Ecto neural progenitor cell (in vitro differentiated cells): ENCODE measurements around the gene TAB2.

ENCODE experiments used
- DNase-seq: peaks from one replicate; pipeline ENCODE4 v3.0.0-alpha.2; 2018; ENCODE audit warnings: low spot score

The TAB2 gene

GRCh38 chr6:149419696-149420404 is 102.3 kb downstream of the TAB2 start:
- no peak for DNase-seq

- DNase-seq: no peak
These were observed 103.6 kb downstream of the TAB2 start for GRCh38 chr6:149421132-149421531.

GRCh38 chr6:149422581-149422980 is 105.1 kb downstream of the TAB2 start:
- no peak for DNase-seq

- no peak for DNase-seq
These were observed 106.5 kb downstream of the TAB2 start for GRCh38 chr6:149423964-149424440.

GRCh38 chr6:149425224-149425623 is 107.7 kb downstream of the TAB2 start:
- no peak for DNase-seq

- DNase-seq: no peak
These were observed 108.2 kb downstream of the TAB2 start for GRCh38 chr6:149425754-149426153.

GRCh38 chr6:149428606-149429005 is 111.1 kb downstream of the TAB2 start:
- DNase-seq: no peak

GRCh38 chr6:149429427-149430360 is 112.2 kb downstream of the TAB2 start:
- DNase-seq: no peak

- peak; percentile 96 for DNase-seq
These were observed 114.6 kb downstream of the TAB2 start for GRCh38 chr6:149431905-149432775.

GRCh38 chr6:149433405-149433804 is 115.9 kb downstream of the TAB2 start:
- DNase-seq: no peak

- no peak for DNase-seq
These were observed 116.4 kb downstream of the TAB2 start for GRCh38 chr6:149433881-149434280.

GRCh38 chr6:149435919-149436586 is 118.5 kb downstream of the TAB2 start:
- no peak for DNase-seq

GRCh38 chr6:149436647-149437046 is 119.1 kb downstream of the TAB2 start:
- DNase-seq: no peak

GRCh38 chr6:149437212-149437611 is 119.7 kb downstream of the TAB2 start:
- no peak for DNase-seq

GRCh38 chr6:149438855-149439254 is 121.3 kb downstream of the TAB2 start:
- DNase-seq: no peak

GRCh38 chr6:149439626-149440025 is 122.1 kb downstream of the TAB2 start:
- no peak for DNase-seq

GRCh38 chr6:149440735-149441671 is 123.5 kb downstream of the TAB2 start:
- no peak for DNase-seq

GRCh38 chr6:149441740-149442139 is 124.2 kb downstream of the TAB2 start:
- DNase-seq: no peak

GRCh38 chr6:149443411-149444181 is 126.1 kb downstream of the TAB2 start:
- DNase-seq: no peak
